ENCODE data around the gene TRIM40.

- TF ChIP-seq, protein P1, sequence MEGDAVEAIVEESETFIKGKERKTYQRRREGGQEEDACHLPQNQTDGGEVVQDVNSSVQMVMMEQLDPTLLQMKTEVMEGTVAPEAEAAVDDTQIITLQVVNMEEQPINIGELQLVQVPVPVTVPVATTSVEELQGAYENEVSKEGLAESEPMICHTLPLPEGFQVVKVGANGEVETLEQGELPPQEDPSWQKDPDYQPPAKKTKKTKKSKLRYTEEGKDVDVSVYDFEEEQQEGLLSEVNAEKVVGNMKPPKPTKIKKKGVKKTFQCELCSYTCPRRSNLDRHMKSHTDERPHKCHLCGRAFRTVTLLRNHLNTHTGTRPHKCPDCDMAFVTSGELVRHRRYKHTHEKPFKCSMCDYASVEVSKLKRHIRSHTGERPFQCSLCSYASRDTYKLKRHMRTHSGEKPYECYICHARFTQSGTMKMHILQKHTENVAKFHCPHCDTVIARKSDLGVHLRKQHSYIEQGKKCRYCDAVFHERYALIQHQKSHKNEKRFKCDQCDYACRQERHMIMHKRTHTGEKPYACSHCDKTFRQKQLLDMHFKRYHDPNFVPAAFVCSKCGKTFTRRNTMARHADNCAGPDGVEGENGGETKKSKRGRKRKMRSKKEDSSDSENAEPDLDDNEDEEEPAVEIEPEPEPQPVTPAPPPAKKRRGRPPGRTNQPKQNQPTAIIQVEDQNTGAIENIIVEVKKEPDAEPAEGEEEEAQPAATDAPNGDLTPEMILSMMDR (IDR thresholded peaks at IDR 0.05; ENCODE audit: insufficient read depth, low read depth, low read length) = no peak
- TF ChIP-seq EZH2 (IDR thresholded peaks at IDR 0.05; ENCODE audit: insufficient read depth, low read length) = no peak
Measured at GRCh38 chr6:30096829-30097228, 39.1 kb upstream of the TRIM40 start.

Measured in astrocyte (in vitro differentiated cells and primary cell).